ENCODE measurements around the gene TNIK. TPM values are rescaled to one million over a fixed set of nuclear protein-coding genes. Genes with fewer than 3 reads are reported as not detected.

TNIK gene
- total RNA-seq: 0.34 and 7.8 TPM in 2 replicates

GRCh38 chr3:171459942-171460724 lies at the start of gene TNIK:
Gene TNIK (minus strand): TSS chr3:171460405. CDS start chr3:171460063, 342 bp downstream.

GRCh38 chr3:171026597-171027293 lies 433.5 kb downstream of the TNIK start, which contains the start of gene SLC2A2:
Gene SLC2A2 (minus strand): TSS chr3:171026720. CDS start chr3:171026670, 50 bp downstream.

